Activated CD8-positive, alpha-beta memory T cell treated with anti-CD3 and anti-CD28 coated beads for 24 hours (primary cell): Measurements from ENCODE around the gene TIMM8A.

ENCODE experiments used
- DNase-seq: peaks from one replicate; pipeline ENCODE4 v3.0.0-alpha.2; 2020

The TIMM8A gene

GRCh38 chrX:101348452-101349192 lies at the start of gene TIMM8A:
Gene TIMM8A (minus strand): TSS chrX:101348742. CDS start chrX:101348664, 78 bp downstream.
- DNase-seq, result peak; percentile 89

GRCh38 chrX:101397779-101398178 lies 49.2 kb upstream of the TIMM8A start:
- no peak for DNase-seq

GRCh38 chrX:101395789-101396188 lies 47.2 kb upstream of the TIMM8A start:
- DNase-seq, result no peak

- DNase-seq, result no peak
Measured at GRCh38 chrX:101394372-101394771, 45.8 kb upstream of the TIMM8A start.

GRCh38 chrX:101393530-101394305 lies 45.2 kb upstream of the TIMM8A start:
- DNase-seq, result no peak

- no peak for DNase-seq
Measured at GRCh38 chrX:101391831-101392230, 43.3 kb upstream of the TIMM8A start.

- peak; percentile 90 for DNase-seq
Measured at GRCh38 chrX:101390664-101391525, 42.4 kb upstream of the TIMM8A start, which contains the start of gene RPL36A. Gene RPL36A (plus strand): TSS chrX:101391011. CDS start chrX:101391044, 33 bp downstream.

- DNase-seq, result no peak
Measured at GRCh38 chrX:101388604-101389003, 40.1 kb upstream of the TIMM8A start.

- no peak for DNase-seq
Measured at GRCh38 chrX:101386542-101386885, 38.0 kb upstream of the TIMM8A start.

GRCh38 chrX:101385795-101386541 lies 37.4 kb upstream of the TIMM8A start, which contains the start of gene BTK:
Gene BTK (minus strand): TSS chrX:101386191. CDS start chrX:101375284, 10,907 bp downstream.
- DNase-seq, result no peak

GRCh38 chrX:101385026-101385684 lies 36.6 kb upstream of the TIMM8A start:
- DNase-seq, result no peak

GRCh38 chrX:101383679-101384205 lies 35.2 kb upstream of the TIMM8A start:
- DNase-seq, result no peak

GRCh38 chrX:101377547-101377946 lies 29.0 kb upstream of the TIMM8A start:
- no peak for DNase-seq

- DNase-seq, result no peak
Measured at GRCh38 chrX:101370888-101371504, 22.5 kb upstream of the TIMM8A start.

- no peak for DNase-seq
Measured at GRCh38 chrX:101369687-101370086, 21.1 kb upstream of the TIMM8A start.

GRCh38 chrX:101368800-101369199 lies 20.3 kb upstream of the TIMM8A start:
- no peak for DNase-seq

GRCh38 chrX:101365301-101365795 lies 16.8 kb upstream of the TIMM8A start:
- no peak for DNase-seq

GRCh38 chrX:101362757-101363156 lies 14.2 kb upstream of the TIMM8A start:
- no peak for DNase-seq

- no peak for DNase-seq
Measured at GRCh38 chrX:101362116-101362515, 13.6 kb upstream of the TIMM8A start.

GRCh38 chrX:101360390-101360789 lies 11.8 kb upstream of the TIMM8A start:
- DNase-seq, result no peak

GRCh38 chrX:101359966-101360365 lies 11.4 kb upstream of the TIMM8A start:
- no peak for DNase-seq
